T-helper 1 cell treated with Interleukin-12 subunit alpha and Interleukin-12 subunit beta and Interleukin-4 antibody, amounts not matched to agents 30 μg/mL and 1 μg/mL, for 36 hours (primary cell): ENCODE data around the gene RERE.
"Not testable (repeated sequence)": the region's sequence is repeated elsewhere in the genome, so short reads cannot be mapped to it uniquely, and the experiment has no call there.

Source experiments
- H3K27ac Mint-ChIP-seq: one replicate; pipeline ENCODE4 v1.8.0; 2021; ENCODE audit warnings: mild to moderate bottlenecking, mixed read lengths
- H3K27me3 Mint-ChIP-seq: one replicate; pipeline ENCODE4 v1.8.0; 2021; ENCODE audit warnings: low read depth, mixed read lengths
- H3K36me3 Mint-ChIP-seq: one replicate; pipeline ENCODE4 v1.8.0; 2021; ENCODE audit warnings: low read depth, mixed read lengths
- H3K4me1 Mint-ChIP-seq: one replicate; pipeline ENCODE4 v1.8.0; 2021; ENCODE audit warnings: low read depth, mixed read lengths
- H3K4me3 Mint-ChIP-seq: one replicate; pipeline ENCODE4 v1.8.0; 2021; ENCODE audit warnings: mild to moderate bottlenecking, moderate library complexity, mixed read lengths
- H3K9me3 Mint-ChIP-seq: one replicate; pipeline ENCODE4 v1.8.0; 2021; ENCODE audit warnings: mixed read lengths

Gene RERE

DNA sequence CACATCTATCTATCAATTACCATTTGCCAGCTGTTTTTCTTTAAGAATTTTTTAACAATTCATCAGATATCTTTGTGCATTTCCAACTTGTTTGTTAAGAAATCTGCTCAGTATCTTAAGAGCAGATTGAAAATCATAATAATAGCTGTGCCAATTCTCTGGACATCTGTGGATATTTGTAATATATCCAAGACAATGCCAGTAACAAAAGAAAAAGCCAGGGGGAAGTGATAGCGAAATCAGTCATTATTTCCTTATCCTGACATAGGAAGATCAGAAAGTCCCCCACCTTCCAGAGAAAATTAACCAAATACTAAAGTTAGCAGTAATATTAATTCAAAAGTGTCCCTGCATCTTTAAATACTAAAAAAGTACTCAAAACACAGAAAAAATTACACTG, 217.1 kb downstream of the RERE start:
- peaks cover 33% of the 10 kb centered on the region for H3K4me1 Mint-ChIP-seq
- no peak overlapping the region for H3K4me3 Mint-ChIP-seq
- H3K27ac Mint-ChIP-seq, result no peak overlapping the region
- H3K36me3 Mint-ChIP-seq, result peaks cover 15% of the 10 kb centered on the region
- H3K9me3 Mint-ChIP-seq, result no peaks in the 10 kb centered on the region
- no peaks in the 10 kb centered on the region for H3K27me3 Mint-ChIP-seq

DNA sequence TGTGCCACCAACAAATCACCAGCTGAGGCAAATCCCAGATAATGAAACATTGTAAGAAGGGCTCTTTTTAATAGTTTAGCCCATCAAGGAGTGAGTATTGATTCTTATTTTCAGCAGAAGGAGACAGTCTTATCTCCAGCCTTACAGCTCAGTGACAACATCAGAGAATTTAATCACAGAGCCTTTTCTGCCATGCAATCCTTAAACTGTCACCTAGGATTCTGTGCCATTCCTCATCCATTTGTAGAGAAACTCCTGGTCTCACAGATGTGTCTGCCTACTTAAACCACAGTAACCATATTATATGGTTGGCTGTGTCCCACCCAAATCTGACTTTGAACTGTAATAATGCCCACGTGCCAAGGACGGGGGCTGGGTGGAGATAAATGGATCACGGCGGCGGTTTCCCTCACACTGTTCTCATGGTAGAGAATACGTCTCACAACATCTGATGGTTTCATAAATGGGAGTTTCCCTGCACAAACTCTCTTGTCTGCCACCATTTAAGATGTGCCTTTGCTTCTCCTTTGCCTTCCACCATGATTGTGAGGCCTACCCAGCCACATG, 217.7 kb downstream of the RERE start:
- peaks cover 15% of the 10 kb centered on the region for H3K36me3 Mint-ChIP-seq
- no peak overlapping the region for H3K4me3 Mint-ChIP-seq
- H3K27me3 Mint-ChIP-seq, result no peaks in the 10 kb centered on the region
- no peak overlapping the region for H3K27ac Mint-ChIP-seq
- H3K9me3 Mint-ChIP-seq, result no peaks in the 10 kb centered on the region
- H3K4me1 Mint-ChIP-seq, result peaks cover 32% of the 10 kb centered on the region

DNA sequence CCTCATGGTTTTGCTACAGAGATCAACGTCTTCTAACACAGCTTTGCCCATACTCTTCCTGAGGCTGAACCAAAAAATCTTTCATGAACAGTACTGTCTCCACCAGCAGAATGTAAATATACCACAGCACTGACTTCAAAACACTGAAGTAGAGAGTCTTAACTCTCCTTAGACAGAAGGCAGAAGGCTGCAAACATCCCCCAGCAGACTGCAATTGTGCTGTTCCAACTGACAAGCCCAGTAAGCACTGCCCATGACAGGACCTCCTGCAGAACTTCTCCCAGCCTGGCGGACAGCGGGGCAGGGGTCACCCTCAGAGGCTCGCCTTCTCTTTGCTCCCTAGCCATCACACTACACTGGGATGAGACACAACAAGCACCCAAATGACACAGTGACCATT, 218.7 kb downstream of the RERE start:
- Mint-ChIP-seq H3K27me3 (no peaks in the 10 kb centered on the region), H3K9me3 (no peaks in the 10 kb centered on the region)

DNA sequence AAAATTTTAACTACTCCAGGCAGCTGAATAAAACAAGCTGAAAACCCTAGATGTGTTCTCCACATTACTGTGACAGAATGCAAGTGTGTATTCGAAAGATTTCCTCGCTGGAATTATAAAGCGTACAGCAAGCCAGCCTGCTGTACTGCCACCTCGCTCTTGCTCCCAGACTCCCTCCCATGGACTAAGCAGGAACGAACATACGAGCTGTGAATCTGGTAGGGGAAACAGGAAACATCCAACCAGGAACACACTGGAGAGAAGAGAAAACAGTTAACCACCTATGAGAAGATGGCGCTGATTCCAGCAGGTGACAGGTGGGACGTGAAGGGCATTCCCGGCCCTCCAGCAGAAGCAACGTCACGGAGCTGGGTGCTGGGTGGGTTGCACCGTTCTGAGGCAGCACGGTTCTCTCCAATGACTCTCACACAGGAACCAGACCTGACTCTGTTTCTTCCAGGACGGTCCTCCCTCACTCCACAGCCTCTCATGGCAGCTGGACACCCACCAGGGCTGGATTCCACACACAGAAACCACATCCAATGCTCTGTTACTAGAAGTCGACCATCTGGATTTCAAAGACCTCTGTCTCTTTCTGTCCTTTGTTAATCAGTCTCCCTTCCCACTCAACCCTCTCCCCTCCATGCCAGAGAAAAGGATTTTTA, 219.2 kb downstream of the RERE start:
- Mint-ChIP-seq H3K4me1 (peaks cover 18% of the 10 kb centered on the region), H3K27me3 (no peaks in the 10 kb centered on the region), H3K4me3 (no peak overlapping the region), H3K9me3 (no peaks in the 10 kb centered on the region), H3K27ac (no peak overlapping the region), H3K36me3 (peaks cover 21% of the 10 kb centered on the region)

More for the DNA sequence above, 218.7 kb downstream of the RERE start:
- Mint-ChIP-seq H3K4me1 (peaks cover 24% of the 10 kb centered on the region), H3K4me3 (no peak overlapping the region), H3K27ac (no peak overlapping the region), H3K36me3 (peaks cover 17% of the 10 kb centered on the region)

DNA sequence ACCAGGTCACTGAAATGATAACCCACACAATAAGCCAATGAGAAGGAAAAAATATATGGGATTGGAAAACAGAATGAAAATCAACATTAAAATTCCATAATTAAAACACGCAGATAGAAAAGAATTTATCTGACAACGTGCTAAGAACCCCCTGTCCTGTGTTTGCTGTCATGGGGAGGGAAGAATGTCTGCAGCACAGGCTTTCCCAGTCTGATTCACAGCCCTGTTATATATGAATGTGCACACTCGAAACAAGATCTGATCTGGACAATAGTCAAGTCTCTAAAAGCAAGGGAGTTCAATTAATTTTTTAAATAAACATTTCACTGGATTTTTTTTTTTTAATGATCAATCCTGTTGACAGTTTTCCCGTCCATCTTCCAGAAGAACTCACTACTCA, 220.0 kb downstream of the RERE start:
- H3K4me1 Mint-ChIP-seq, result peaks cover 11% of the 10 kb centered on the region
- no peaks in the 10 kb centered on the region for H3K27me3 Mint-ChIP-seq
- H3K27ac Mint-ChIP-seq, result no peak overlapping the region
- peaks cover 23% of the 10 kb centered on the region for H3K36me3 Mint-ChIP-seq
- no peaks in the 10 kb centered on the region for H3K9me3 Mint-ChIP-seq
- no peak overlapping the region for H3K4me3 Mint-ChIP-seq

DNA sequence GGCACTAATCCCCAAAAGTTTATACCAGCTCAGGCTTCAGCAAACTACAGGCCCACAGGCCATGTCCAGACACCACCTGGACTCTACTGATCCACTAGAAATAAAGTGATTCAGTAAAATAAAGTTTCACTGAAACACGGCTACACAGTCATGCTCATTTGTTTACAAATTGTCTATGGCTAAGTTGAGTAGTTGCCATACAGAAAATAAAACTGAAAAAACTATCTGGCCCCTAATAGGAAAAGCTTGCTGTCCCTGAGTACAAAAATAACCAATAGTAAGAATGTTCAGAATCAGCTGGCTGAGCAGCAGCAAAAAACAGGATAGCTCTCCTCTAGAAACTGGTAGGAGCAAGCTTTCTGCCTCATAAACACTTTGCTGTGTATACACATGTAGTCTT, 221.5 kb downstream of the RERE start:
- Mint-ChIP-seq H3K4me3 (no peak overlapping the region), H3K4me1 (peaks cover 16% of the 10 kb centered on the region), H3K9me3 (no peaks in the 10 kb centered on the region), H3K27ac (no peak overlapping the region), H3K27me3 (no peaks in the 10 kb centered on the region), H3K36me3 (peaks cover 17% of the 10 kb centered on the region)

DNA sequence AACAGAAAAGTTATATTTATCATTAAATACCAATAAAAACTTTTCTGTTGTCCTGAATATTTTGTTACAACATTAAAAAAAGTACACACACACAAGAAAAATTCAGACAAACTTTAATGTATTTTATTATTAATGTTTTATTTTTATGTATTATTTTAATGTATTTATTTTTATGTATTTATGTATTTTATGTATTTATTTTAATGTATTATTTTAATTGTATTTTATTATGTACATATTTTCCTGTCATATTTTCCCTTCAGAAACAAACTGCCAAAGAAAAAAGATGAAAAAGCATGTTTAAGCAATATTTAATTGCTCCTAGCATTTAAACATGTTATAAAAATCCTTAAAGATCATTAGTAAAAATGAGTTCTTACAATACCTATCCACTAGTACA, 222.1 kb downstream of the RERE start:
- Mint-ChIP-seq H3K27ac (no peak overlapping the region), H3K4me1 (peaks cover 20% of the 10 kb centered on the region), H3K4me3 (no peak overlapping the region), H3K27me3 (no peaks in the 10 kb centered on the region), H3K9me3 (no peaks in the 10 kb centered on the region), H3K36me3 (peaks cover 16% of the 10 kb centered on the region)

DNA sequence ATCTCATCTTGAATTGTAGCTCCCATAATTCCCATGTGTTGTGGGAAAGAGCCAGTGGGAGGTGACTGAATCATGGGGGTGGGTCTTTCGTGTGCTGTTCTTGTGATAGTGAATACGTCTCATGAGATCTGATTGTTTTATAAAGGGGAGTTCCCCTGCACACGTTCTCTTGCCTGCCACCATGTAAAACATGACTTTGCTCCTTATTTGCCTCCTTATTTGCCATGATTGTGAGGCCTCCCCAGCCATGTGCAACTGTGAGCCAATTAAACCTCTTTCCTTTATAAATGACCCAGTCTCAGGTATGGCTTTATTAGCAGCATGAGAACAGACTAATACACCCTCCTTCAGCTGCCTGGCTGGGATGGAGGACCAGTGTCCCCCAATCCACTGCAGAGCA, 224.1 kb downstream of the RERE start:
- H3K9me3 Mint-ChIP-seq, H3K27ac Mint-ChIP-seq, H3K27me3 Mint-ChIP-seq, H3K4me3 Mint-ChIP-seq: not testable (repeated sequence)
- peaks cover 25% of the 10 kb centered on the region for H3K4me1 Mint-ChIP-seq
- peaks cover 18% of the 10 kb centered on the region for H3K36me3 Mint-ChIP-seq

DNA sequence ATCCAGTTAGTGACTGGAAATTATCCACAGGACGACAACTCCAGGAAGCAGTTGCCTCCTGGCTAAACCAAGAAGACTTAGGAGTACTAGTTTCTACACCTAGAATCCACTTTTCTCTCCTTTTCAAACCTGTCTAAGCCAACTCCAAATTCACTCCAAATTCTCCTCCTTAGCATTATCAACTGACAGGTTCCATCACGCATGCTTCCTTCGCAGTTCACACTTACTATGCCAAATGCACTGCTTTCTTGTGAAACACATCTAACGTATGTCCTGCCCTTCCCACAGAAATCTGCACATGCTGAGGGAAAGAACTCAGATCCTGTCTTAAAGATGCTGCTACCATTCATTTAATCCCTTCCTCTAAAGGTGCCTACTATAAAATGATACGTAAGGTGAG, 225.9 kb downstream of the RERE start:
- Mint-ChIP-seq H3K9me3 (no peaks in the 10 kb centered on the region), H3K36me3 (peaks cover 18% of the 10 kb centered on the region), H3K27ac (no peak overlapping the region), H3K27me3 (no peaks in the 10 kb centered on the region), H3K4me3 (no peak overlapping the region), H3K4me1 (peaks cover 31% of the 10 kb centered on the region)

DNA sequence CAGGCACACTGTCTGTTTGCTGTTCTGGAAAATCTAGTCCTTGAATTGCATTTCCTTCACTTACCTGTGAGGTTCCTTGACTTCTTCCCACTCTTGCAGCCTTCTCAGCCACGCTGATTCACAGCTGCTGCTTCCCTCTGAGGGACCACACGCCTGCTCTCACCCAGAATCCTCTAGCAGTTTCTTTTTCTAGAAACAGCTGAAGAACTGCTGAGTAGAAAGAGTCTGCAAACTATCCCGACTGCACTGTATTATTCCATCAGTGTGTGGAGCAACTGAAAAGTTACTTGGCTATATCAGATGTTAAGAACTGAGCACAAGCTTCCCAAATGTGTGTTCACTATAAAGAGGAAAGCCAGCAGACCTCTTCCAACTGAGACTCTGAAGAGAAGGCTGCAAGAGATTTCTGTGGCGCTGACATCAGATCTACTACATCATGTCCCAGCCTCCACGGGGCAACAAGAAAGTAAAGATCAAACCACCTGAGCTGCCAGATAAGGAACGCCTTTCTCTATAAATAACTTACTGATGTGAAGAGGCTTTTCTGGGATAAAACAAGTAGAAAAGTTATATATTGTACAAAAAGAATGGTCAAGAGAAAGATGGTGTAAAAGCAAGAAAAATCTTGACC, 226.6 kb downstream of the RERE start:
- peaks cover 29% of the 10 kb centered on the region for H3K4me1 Mint-ChIP-seq
- H3K4me3 Mint-ChIP-seq, result peak overlapping the region; percentile 28
- no peaks in the 10 kb centered on the region for H3K9me3 Mint-ChIP-seq
- peak overlapping the region; percentile 32 for H3K27ac Mint-ChIP-seq
- H3K36me3 Mint-ChIP-seq, result peaks cover 18% of the 10 kb centered on the region
- H3K27me3 Mint-ChIP-seq, result no peaks in the 10 kb centered on the region

DNA sequence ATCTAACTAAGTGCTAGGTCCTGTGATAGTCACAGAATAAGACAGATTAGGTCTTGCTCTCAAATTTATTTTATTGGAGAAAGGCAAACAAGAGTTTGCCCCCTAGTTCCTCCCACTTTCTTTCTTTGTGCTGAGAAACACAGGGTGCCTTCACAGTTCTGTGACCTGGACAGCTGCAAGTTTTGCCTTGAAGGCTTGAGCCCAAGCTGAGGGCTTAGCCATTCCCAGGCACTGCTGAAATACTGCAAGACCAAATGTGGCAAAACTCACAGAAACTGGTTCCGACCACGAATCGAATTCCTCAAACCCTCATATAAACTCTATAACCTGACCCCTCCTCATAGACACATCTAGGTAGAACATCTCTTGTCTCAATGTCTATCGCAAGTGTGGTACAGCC, 227.9 kb downstream of the RERE start:
- no peak overlapping the region for H3K4me3 Mint-ChIP-seq
- no peak overlapping the region for H3K27ac Mint-ChIP-seq
- H3K9me3 Mint-ChIP-seq, result no peaks in the 10 kb centered on the region
- H3K4me1 Mint-ChIP-seq, result peaks cover 29% of the 10 kb centered on the region
- peaks cover 18% of the 10 kb centered on the region for H3K36me3 Mint-ChIP-seq
- no peaks in the 10 kb centered on the region for H3K27me3 Mint-ChIP-seq

DNA sequence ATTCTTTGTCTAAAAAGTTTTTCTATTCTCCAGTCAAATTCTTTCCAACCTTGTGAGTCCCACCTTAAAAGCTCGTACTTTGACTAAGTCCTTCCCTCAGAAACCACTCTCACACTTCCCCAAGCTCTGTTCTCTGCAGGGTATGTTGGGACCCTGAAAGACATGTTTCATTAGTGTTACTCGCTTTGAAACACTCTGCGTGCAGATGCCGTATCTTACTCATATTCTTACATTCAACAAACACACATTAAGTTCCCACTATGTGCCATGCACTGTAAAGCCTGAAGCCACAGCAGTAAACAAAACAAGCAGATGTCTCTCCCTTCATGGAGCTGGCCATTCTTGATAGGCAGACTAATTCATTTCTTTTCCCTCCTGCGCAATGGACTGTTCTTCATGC, 229.7 kb downstream of the RERE start:
- Mint-ChIP-seq H3K9me3 (no peaks in the 10 kb centered on the region), H3K27me3 (no peaks in the 10 kb centered on the region), H3K4me1 (peaks cover 29% of the 10 kb centered on the region), H3K36me3 (peaks cover 11% of the 10 kb centered on the region), H3K27ac (no peak overlapping the region), H3K4me3 (no peak overlapping the region)

DNA sequence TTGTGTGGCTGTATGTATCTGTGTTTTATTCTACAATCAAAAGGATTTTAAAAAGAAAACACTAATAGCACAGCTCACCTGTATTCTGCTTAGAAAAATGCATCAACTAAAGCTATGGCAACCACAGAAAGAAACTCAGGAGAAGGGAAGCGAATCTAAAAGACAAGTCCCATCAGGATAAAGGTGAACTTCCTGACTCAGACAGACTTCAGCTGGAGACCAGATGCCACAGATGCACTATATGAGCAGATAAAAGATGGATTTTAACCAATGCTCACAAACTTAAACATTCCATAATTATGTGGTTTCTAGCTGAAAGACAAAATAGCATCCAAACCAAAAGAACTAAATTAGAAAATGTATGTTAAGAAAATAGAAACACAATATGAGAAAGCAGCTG, 231.0 kb downstream of the RERE start:
- peaks cover 10% of the 10 kb centered on the region for H3K36me3 Mint-ChIP-seq
- H3K9me3 Mint-ChIP-seq, result no peaks in the 10 kb centered on the region
- no peak overlapping the region for H3K27ac Mint-ChIP-seq
- H3K4me1 Mint-ChIP-seq, result peaks cover 21% of the 10 kb centered on the region
- H3K4me3 Mint-ChIP-seq, result no peak overlapping the region
- H3K27me3 Mint-ChIP-seq, result no peaks in the 10 kb centered on the region

DNA sequence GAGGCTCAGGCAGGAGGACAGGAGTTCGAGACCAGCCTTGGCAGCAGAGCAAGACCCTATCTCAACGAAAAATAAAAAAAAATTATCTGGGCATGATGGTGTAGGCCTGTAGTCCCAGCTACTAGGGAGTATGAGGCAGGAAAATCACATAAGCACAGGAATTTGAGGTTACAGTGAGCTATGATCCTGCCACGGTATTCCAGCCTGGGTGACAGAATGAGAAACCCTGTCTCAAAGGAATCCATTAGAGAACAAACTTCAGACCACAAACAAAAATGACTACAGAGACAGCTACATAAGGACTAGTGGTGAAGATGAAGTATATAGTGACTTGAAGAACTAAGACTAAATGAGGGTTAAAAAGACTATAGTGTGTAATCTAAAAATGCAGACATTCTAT, 233.1 kb downstream of the RERE start:
- H3K4me3 Mint-ChIP-seq, result no peak overlapping the region
- no peak overlapping the region for H3K27ac Mint-ChIP-seq
- H3K9me3 Mint-ChIP-seq, result no peaks in the 10 kb centered on the region

DNA sequence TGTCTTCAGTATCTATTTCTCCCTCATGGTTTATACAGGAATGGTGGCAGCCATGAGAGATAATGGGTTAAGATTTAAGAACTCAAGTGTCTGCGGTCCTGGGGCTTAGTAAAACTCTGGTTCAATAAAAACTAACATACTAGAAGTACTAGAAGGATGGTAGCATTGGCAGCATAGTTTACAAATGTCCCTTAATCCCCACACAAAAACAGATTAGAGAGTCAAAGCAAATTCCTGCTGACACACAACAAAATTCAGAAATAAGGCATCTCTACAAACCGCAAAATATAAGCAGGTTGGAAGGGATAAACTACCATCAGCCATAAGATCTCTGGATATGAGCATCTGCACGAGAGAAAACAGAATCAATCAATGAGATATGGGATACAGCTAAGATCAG, 234.4 kb downstream of the RERE start:
- Mint-ChIP-seq H3K27ac (no peak overlapping the region), H3K27me3 (no peaks in the 10 kb centered on the region), H3K36me3 (peaks cover 5% of the 10 kb centered on the region), H3K9me3 (no peaks in the 10 kb centered on the region), H3K4me3 (no peak overlapping the region), H3K4me1 (peaks cover 5% of the 10 kb centered on the region)

More for the DNA sequence above, 233.1 kb downstream of the RERE start:
- Mint-ChIP-seq H3K4me1 (peaks cover 8% of the 10 kb centered on the region), H3K36me3 (peaks cover 7% of the 10 kb centered on the region), H3K27me3 (no peaks in the 10 kb centered on the region)
